GOT3 (cell line): ENCODE data around the gene GOLGA1.

Source experiments
- DNase-seq: peaks from one replicate; lab custom pipeline; 2025; ENCODE audit warnings: mixed read lengths; lab: John Stamatoyannopoulos, UW

GOLGA1 gene

DNA sequence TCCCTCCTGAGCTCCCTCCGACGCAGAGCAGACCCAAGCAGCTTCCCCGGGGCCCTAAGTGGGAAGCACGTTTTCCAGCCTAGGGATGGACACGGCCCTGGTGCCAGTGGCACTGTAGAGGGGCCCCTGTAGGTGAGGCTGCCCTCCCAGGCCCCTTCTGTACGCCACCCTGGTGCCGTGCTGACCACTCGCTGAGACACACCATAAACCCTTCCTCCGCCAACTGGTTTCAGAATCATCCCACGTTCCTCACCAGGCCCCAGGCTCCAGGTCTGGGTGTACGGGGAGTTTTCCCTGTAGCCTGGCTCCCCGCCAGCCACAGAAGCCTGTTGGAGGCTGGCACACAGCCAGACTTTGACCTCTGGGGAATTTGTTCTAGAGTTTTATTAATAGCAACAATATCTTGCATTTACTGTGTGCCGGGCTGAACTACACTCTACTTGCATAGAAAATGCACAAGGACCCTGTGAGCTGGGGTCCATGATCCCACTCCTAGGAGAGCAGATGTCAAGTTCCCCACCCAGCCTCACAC lies 105.8 kb downstream of the GOLGA1 start:
- no peak for DNase-seq

DNA sequence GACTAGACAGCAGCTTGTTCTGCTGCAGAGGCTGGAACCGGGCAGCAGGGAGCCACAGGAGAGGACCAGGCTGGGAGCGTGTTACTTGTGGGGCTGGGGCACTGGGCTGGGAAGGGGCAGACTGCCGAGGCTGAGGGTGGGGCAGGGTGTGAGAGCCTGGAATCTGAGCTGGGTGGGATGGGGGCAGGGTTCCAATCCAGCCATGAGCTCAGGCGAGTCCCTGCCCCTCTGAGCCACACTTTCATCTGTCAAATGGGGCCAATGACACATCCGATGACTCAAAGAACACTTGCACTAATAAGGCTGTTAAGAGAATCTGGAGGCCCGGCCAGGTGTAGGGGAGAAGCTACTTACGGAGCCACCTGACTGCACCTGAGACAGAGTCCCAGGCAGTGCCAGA lies 106.3 kb downstream of the GOLGA1 start:
- no peak for DNase-seq

DNA sequence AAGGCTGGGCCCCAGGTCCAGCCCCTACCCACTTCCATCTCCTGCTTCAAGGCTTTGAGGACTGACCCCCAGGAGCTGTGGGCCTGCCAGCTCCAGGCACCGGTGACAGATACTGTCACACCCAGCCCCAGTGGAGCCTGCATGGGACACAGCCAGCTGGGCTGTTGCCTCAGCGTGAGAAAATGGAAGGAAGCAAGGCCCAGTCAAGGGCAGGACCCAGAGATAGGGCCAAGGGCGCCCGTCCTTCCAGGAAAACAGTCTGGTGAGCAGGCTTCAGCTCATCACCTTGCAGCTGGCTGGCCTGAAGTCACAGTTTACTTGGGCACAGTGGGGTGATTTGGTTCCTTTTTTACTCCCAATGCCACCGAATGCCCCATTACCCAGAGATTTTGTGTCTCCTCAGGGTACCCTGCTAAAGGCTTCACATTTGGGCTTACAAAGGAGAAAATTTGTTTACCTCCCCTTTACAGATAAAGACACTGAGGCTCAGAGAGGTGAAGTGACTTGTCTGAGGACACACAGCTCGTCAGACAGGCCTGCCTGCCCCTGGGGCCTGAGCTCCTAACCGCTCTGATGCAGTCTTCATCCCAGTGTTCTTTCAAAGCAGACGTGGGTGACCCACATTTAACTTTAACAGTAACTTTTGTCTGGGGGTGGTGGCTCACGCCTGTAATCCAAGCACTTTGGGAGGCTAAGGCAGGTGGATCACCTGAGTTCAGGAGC lies 109.1 kb downstream of the GOLGA1 start:
- DNase-seq: no peak

DNA sequence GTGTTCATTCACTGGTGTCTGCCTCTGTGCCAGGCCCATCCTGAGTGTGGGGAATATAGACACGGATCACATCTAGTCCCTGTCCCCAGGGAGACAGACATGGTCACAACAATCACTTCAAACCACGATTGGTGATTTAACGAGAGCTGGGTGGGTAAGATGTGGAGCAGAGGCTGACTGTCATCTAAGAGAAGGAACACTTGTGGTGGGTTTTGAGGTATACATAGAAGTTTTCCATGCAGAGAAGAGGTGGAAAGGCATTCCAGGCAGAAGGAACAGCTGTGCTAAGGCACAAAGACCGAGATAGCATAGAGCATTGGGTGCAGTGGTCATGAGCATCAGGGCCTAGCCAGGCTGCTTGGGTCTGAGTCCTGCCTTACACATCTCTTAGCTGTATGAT lies 110.3 kb downstream of the GOLGA1 start:
- no peak for DNase-seq

DNA sequence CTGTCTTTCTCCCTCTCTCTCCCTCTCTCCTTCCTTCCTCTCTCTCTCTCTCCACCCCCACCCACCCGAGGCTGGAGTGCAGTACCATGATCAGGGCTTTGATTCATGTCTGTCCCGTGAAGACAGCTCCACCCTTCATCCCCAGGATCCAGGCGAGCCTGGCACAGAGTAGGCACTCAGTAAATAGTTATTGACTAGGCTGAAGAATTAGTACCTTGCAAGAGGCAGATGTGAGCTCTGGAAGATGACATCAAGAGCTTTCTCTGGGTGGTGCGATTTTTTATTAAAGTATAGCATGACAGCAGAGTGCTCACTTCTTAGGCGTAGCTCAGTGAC lies 111.6 kb downstream of the GOLGA1 start:
- DNase-seq: no peak

DNA sequence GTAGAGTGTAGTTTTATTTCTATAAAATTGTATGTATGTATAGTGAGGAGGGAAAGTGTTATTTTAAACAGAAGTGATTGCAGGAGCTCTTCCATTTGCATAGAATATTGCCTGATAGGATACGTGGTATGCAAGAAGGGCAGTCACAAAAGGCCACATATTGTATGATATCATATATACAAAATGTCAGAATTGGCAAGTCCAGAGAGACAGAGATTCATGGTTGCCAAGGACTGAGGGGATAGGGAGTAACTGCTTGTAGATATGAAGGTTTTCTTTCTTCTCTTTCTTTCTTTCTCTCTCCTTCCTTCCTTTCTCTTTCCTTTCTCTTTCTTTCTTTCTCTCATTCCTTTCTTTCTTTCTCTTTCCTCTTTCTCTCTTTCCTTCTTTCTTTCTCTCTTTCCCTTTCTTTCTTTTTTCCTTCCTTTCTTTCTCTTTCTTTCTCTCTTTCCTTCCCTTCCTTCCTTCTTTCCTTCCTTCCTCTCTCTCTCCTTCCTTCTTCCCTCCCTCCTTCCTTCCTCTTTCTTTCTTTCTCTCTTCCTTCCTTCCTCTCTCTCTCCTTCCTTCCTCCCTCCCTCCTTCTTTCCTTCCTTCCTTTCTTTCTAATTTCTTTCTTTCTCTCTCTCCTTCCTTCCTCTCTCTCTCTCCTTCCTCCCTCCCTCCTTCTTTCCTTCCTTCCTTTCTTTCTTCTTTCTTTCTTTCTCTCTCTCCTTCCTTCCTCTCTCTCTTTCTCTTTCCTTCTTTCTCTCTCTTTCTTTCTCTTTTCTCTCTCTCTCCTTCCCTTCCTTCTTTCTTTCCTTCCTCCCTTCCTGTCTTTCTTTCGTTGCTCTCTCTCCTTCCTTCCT lies 112.2 kb downstream of the GOLGA1 start:
- DNase-seq: no peak
